IMR-90 (cell line): ENCODE measurements around the gene SAMM50.

Experiments
- BHLHE40 ChIP-seq: fragments of 150-350 bp; IDR thresholded peaks from 2 replicates; pipeline ENCODE4 v1.6.1; 2016; ENCODE audit warnings: mild to moderate bottlenecking, low read depth, low read length
- CTCF ChIP-seq: conservative IDR thresholded peaks from 2 replicates; pipeline ENCODE4 v1.5.1; 2012; ENCODE audit warnings: mild to moderate bottlenecking, low read depth, low read length, improper control_type of control experiment
- POLR2A ChIP-seq: IDR thresholded peaks from 2 replicates; pipeline ENCODE4 v1.6.1; 2012; ENCODE audit warnings: mild to moderate bottlenecking, low read depth, low read length
- RAD21 ChIP-seq: IDR thresholded peaks from 2 replicates; pipeline ENCODE4 v1.6.1; 2012; ENCODE audit warnings: low read length, improper control_type of control experiment

- TF ChIP-seq RAD21 (no peak), POLR2A (peak; percentile 52; the same call in 1 of the 2 replicates), BHLHE40 (peak; percentile 47; the same call in 1 of the 2 replicates), CTCF (no peak)
These were observed 69.2 kb downstream of the SAMM50 start, which contains the start of gene PARVB for GRCh38 chr22:44024288-44024921.
